HK-2 (cell line): ENCODE results near the gene HDAC11.
"Not testable (repeated sequence)": the region's sequence is repeated elsewhere in the genome, so short reads cannot be mapped to it uniquely, and the experiment has no call there.

Experiments
- DNase-seq: peaks from one replicate; pipeline ENCODE4 v3.0.0-alpha.2; 2018; ENCODE audit not compliant: unreplicated experiment

HDAC11 gene

GRCh38 chr3:13507570-13508339 lies 27.6 kb downstream of the HDAC11 start:
- no peak for DNase-seq

GRCh38 chr3:13508496-13508895 lies 28.4 kb downstream of the HDAC11 start:
- no peak for DNase-seq

- DNase-seq, result no peak
Measured at GRCh38 chr3:13509059-13509815, 29.1 kb downstream of the HDAC11 start.

- no peak for DNase-seq
Measured at GRCh38 chr3:13509816-13510192, 29.7 kb downstream of the HDAC11 start.

GRCh38 chr3:13512451-13512850 lies 32.3 kb downstream of the HDAC11 start:
- no peak for DNase-seq

- no peak for DNase-seq
Measured at GRCh38 chr3:13513051-13513912, 33.2 kb downstream of the HDAC11 start.

GRCh38 chr3:13513913-13514517 lies 33.9 kb downstream of the HDAC11 start:
- DNase-seq, result no peak

- DNase-seq, result no peak
Measured at GRCh38 chr3:13514639-13515435, 34.7 kb downstream of the HDAC11 start.

- no peak for DNase-seq
Measured at GRCh38 chr3:13515786-13516759, 36.0 kb downstream of the HDAC11 start.

- no peak for DNase-seq
Measured at GRCh38 chr3:13516760-13517135, 36.6 kb downstream of the HDAC11 start.

- no peak for DNase-seq
Measured at GRCh38 chr3:13517253-13517977, 37.3 kb downstream of the HDAC11 start.

GRCh38 chr3:13518516-13518953 lies 38.4 kb downstream of the HDAC11 start:
- DNase-seq, result no peak

- DNase-seq, result no peak
Measured at GRCh38 chr3:13519006-13519791, 39.1 kb downstream of the HDAC11 start.

GRCh38 chr3:13520326-13520880 lies 40.3 kb downstream of the HDAC11 start:
- no peak for DNase-seq

- no peak for DNase-seq
Measured at GRCh38 chr3:13521309-13521708, 41.2 kb downstream of the HDAC11 start.

GRCh38 chr3:13521749-13522148 lies 41.6 kb downstream of the HDAC11 start:
- not testable (repeated sequence) for DNase-seq

GRCh38 chr3:13522236-13522635 lies 42.1 kb downstream of the HDAC11 start:
- DNase-seq, result no peak
